ENCODE results near the gene ACVR2A. TPM values are rescaled to one million over a fixed set of nuclear protein-coding genes. Genes with fewer than 3 reads are reported as not detected.
A peak's percentile ranks its signal among the peaks of the same experiment; 100 is the strongest.

Gene ACVR2A
- total RNA-seq, 6 experiments from 2014 or later: 5.8 to 9.3 (median 6.5) TPM

- Histone ChIP-seq H3K9me3 (no peaks in the 10 kb centered on the region), H3K27me3 (no peaks in the 10 kb centered on the region), H3K4me1 (no peaks in the 10 kb centered on the region), H3K4me3 (no peak overlapping the region), H3K27ac (no peak overlapping the region), H3K36me3 (no peaks in the 10 kb centered on the region)
- ATAC-seq (no peak), DNase-seq (no peak)
- no peak for TF ChIP-seq POLR2A (IDR thresholded peaks at IDR 0.05)
- TF ChIP-seq, protein P1, sequence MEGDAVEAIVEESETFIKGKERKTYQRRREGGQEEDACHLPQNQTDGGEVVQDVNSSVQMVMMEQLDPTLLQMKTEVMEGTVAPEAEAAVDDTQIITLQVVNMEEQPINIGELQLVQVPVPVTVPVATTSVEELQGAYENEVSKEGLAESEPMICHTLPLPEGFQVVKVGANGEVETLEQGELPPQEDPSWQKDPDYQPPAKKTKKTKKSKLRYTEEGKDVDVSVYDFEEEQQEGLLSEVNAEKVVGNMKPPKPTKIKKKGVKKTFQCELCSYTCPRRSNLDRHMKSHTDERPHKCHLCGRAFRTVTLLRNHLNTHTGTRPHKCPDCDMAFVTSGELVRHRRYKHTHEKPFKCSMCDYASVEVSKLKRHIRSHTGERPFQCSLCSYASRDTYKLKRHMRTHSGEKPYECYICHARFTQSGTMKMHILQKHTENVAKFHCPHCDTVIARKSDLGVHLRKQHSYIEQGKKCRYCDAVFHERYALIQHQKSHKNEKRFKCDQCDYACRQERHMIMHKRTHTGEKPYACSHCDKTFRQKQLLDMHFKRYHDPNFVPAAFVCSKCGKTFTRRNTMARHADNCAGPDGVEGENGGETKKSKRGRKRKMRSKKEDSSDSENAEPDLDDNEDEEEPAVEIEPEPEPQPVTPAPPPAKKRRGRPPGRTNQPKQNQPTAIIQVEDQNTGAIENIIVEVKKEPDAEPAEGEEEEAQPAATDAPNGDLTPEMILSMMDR (IDR thresholded peaks at IDR 0.05): no peak
- intact Hi-C loops (cut with DNase I): no loop called here
These were observed 37.8 kb downstream of the ACVR2A start for GRCh38 chr2:147882631-147883030.

DNA sequence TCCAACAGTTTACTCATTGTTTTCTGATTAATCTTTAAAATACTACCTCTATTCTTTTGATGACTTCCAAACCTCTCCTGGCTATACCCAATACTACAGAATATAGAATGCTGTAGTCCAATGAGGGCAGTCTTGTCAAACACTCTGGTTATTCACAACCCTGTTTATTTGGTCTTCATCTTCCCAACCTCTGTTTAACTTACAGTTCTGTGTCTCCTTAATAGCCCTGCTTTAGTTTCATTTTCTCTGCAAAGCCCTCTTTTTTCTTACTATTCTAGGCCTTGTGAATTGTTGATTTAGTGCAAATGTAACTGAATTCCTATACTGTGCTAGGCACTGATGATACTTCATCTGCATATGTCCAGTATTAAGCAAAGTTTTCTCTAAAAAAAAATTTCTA is 40.0 kb downstream of the ACVR2A start:
- Histone ChIP-seq H3K9me3 (no peaks in the 10 kb centered on the region), H3K27ac (no peak overlapping the region), H3K4me3 (no peak overlapping the region), H3K36me3 (no peaks in the 10 kb centered on the region), H3K4me1 (no peaks in the 10 kb centered on the region), H3K27me3 (no peaks in the 10 kb centered on the region)
- intact Hi-C loops (cut with DNase I): no loop called here
- DNase-seq: no peak
- TF ChIP-seq, protein P1 (IDR thresholded peaks at IDR 0.05): no peak
- no peak for TF ChIP-seq POLR2A (IDR thresholded peaks at IDR 0.05)
- peak; percentile 11 to 55 (median 34) for ATAC-seq

- Histone ChIP-seq H3K9me3 (no peaks in the 10 kb centered on the region), H3K27ac (no peak overlapping the region), H3K27me3 (no peaks in the 10 kb centered on the region), H3K4me3 (no peak overlapping the region), H3K4me1 (no peaks in the 10 kb centered on the region), H3K36me3 (no peaks in the 10 kb centered on the region)
- ATAC-seq: no peak
- no peak for DNase-seq
- 83% methylated on average over 2 of the region's 2 CpGs for WGBS (ENCODE audit: insufficient coverage, low coverage, low lambda C conversion rate, missing lambda C conversion rate)
- no peak for TF ChIP-seq POLR2A (IDR thresholded peaks at IDR 0.05)
- TF ChIP-seq, protein P1 (IDR thresholded peaks at IDR 0.05): no peak
- intact Hi-C loops (cut with DNase I): no loop called here
These were observed 41.3 kb downstream of the ACVR2A start for GRCh38 chr2:147886136-147886535.

- Histone ChIP-seq H3K4me1 (peaks cover 0 to 5% (median 0%) of the 10 kb centered on the region in 4 donors), H3K4me3 (no peak overlapping the region), H3K9me3 (no peaks in the 10 kb centered on the region), H3K27ac (no peak overlapping the region), H3K27me3 (no peaks in the 10 kb centered on the region), H3K36me3 (no peaks in the 10 kb centered on the region)
- 58% methylated on average over 3 of the region's 3 CpGs for WGBS (ENCODE audit: insufficient coverage, low coverage, low lambda C conversion rate, missing lambda C conversion rate)
- DNase-seq: no peak
- TF ChIP-seq, protein P1 (IDR thresholded peaks at IDR 0.05): no peak
- TF ChIP-seq POLR2A (IDR thresholded peaks at IDR 0.05): no peak
- intact Hi-C loops (cut with DNase I): no loop called here
- ATAC-seq: peak in 1 of 4 donors; percentile 62
These were observed 43.9 kb downstream of the ACVR2A start for GRCh38 chr2:147888680-147889079.

GRCh38 chr2:147904051-147904450 is 59.2 kb downstream of the ACVR2A start:
- Histone ChIP-seq H3K27me3 (no peaks in the 10 kb centered on the region), H3K9me3 (no peaks in the 10 kb centered on the region), H3K36me3 (no peaks in the 10 kb centered on the region), H3K27ac (no peak overlapping the region), H3K4me1 (no peaks in the 10 kb centered on the region), H3K4me3 (no peak overlapping the region)
- no peak for ATAC-seq
- no peak for TF ChIP-seq POLR2A (IDR thresholded peaks at IDR 0.05)
- TF ChIP-seq, protein P1 (IDR thresholded peaks at IDR 0.05): no peak
- 85% methylated on average over 4 of the region's 4 CpGs for WGBS (ENCODE audit: insufficient coverage, low coverage, low lambda C conversion rate, missing lambda C conversion rate)
- no peak for DNase-seq
- intact Hi-C loops (cut with DNase I): no loop called here

Data from right lobe of liver (tissue), 6 donors.